GM19240 (cell line): ENCODE measurements around the gene CDK8.
"Not testable (repeated sequence)": the region's sequence is repeated elsewhere in the genome, so short reads cannot be mapped to it uniquely, and the experiment has no call there.

Source experiments
- DNase-seq: peaks from one replicate; pipeline ENCODE4 v3.0.0; 2011; ENCODE audit warnings: low spot score; ENCODE audit not compliant: insufficient read length

The CDK8 gene

DNA sequence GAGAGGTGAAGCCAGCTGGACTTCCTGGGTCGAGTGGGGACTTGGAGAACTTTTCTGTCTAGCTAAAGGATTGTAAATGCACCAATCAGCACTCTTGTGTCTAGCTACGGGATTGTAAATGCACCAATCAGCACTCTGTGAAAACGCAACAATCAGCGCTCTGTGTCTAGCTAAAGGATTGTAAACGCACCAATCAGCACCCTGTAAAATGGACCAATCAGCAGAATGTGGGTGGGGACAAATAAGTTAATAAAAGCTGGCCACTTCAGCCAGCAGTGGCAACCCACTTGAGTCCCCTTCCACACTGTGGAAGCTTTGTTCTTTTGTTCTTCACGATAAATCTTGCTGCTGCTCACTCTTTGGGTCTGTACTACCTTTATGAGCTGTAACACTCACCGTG lies 58.1 kb downstream of the CDK8 start:
- not testable (repeated sequence) for DNase-seq

DNA sequence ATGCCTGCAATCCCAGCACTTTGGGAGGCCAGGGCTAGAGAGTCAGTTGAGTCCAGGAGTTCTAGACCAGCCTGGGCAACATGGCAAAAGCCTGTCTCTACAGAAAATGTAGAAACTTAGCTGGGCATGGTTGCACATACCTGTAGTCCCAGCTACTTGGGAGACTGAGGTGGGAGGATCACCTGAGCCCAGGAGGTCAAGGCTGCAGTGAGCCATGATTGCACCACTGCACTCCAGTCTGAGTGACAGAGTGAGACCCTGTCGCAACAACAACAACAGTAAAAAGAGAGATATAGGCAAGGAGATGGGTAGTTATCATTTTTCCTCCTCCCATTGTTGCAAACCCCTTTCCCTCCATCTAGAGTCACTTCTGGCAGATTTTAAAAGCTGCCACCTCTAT lies 62.2 kb downstream of the CDK8 start:
- DNase-seq, result not testable (repeated sequence)

- DNase-seq, result no peak
These were observed 66.8 kb downstream of the CDK8 start for GRCh38 chr13:26320766-26321165.

DNA sequence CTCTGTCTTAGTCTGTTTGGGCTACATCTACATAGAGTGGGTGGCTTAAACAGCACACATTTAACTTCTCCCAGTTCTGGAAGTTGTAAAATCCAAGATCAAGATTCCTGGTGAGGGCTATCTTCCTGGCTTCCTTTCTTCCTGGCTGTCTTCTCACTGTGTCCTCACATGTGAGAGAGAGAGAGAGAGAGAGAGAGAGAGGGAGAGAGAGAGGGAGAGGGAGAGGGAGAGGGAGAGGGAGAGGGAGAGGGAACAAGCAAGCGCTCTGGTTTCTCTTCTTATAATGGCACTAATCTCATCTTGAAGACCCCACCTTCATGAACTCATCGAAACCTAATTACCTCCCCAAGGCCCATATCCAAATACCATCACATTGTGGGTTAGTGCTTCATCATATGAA lies 69.2 kb downstream of the CDK8 start:
- no peak for DNase-seq

DNA sequence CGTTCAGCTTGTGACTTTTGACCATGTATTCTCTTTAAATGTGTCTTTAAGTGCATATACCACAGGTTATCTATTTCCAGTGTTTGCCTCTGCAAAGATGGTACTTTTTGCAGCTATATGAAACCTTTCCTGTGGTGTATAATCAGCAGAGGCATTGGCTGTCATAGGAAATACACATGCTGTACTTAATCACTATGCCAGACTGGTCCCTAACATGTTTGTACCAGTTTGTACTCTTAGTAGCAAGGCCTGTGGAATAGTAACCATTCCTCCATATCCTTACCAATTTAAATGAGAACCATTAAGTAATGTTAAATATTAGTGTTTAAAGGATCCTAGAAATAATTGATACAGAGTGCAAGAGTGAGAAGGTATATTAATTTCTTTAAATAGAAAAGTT lies 69.8 kb downstream of the CDK8 start:
- no peak for DNase-seq

DNA sequence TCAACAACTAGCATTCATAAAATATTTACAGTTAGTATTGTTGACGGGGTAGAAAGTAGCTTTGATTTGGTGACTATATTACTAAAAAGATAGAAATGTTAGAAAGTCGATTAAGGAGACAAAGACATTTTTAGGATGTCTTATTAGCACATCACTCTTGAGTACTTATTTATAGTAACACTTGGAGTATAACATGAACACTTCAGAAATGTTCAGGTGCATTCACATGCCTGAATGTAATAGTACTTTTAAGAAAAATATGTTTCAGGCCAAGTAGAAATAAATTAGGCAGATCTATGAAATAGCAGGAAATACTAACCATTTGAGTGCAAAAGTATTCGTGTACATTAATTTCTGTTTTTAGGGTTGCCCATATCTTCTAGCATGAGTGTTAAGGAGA lies 70.4 kb downstream of the CDK8 start:
- DNase-seq, result no peak

- DNase-seq, result no peak
These were observed 70.9 kb downstream of the CDK8 start for GRCh38 chr13:26324867-26325266.

DNA sequence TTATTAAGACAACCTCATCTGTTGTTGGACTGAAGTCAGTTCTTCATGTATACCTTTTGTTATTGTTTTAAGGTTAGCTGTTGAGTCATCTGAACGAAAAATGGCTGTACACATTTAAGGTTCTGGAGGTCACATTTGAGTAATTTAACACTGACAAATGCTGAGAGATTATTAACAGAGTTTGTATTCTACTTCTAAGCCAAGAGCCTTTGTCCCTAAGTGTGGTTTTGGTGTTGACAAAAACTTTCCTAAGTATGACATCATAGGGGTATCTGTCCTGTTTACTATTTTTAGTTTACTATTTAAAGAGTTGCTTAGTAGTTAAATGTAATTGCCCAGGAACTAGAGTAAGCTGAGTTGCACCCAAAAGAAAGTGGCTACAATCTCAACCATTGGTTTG lies 71.9 kb downstream of the CDK8 start:
- no peak for DNase-seq

- no peak for DNase-seq
These were observed 72.6 kb downstream of the CDK8 start for GRCh38 chr13:26326562-26326961.

- DNase-seq, result no peak
These were observed 74.2 kb downstream of the CDK8 start for GRCh38 chr13:26327940-26328725.

DNA sequence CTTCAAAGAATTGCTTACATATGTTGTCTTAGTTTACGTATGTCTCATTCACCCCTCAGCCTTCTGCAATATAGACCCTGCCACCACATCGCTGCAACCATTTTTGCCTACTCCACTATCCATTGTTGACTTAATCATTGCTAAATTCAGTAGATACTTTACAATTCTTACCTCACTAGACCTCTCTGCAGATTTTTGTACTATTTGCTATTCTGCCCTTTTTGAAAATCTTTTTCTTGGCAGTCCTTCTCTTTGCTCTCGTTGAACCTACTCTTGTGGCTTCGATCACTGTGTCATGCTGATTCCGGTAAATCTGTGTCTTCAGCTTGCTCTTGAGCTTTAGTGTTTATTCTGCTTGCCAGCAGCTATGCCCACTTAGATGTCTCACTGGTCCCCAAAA lies 81.2 kb downstream of the CDK8 start:
- DNase-seq, result no peak

- DNase-seq, result no peak
These were observed 86.9 kb downstream of the CDK8 start for GRCh38 chr13:26340807-26341206.

DNA sequence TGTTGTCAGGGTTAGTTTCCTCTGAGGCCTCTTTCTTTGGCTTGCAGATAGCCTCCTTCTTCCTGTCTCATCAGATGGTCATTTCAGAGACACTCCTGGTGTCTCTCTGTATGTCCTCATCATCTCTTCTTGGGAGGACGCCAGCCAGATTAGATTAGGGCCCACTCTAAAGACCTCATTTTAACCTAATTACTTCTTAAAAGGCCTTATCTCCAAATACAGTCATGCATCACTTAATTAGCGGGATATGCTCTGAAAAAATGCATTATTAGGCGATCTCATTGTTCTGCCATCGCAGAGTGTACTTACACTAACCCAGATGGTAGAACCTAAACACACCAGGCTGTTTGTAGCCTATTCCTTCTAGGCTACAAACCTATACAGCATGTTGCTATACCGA lies 89.0 kb downstream of the CDK8 start:
- no peak for DNase-seq

GRCh38 chr13:26343816-26344215 lies 89.9 kb downstream of the CDK8 start:
- no peak for DNase-seq

GRCh38 chr13:26344980-26345379 lies 91.1 kb downstream of the CDK8 start:
- no peak for DNase-seq

- DNase-seq, result no peak
These were observed 95.0 kb downstream of the CDK8 start for GRCh38 chr13:26348966-26349365.

GRCh38 chr13:26362261-26362660 lies 108.3 kb downstream of the CDK8 start:
- no peak for DNase-seq

- DNase-seq, result no peak
These were observed 116.6 kb downstream of the CDK8 start for GRCh38 chr13:26370553-26370952.

DNA sequence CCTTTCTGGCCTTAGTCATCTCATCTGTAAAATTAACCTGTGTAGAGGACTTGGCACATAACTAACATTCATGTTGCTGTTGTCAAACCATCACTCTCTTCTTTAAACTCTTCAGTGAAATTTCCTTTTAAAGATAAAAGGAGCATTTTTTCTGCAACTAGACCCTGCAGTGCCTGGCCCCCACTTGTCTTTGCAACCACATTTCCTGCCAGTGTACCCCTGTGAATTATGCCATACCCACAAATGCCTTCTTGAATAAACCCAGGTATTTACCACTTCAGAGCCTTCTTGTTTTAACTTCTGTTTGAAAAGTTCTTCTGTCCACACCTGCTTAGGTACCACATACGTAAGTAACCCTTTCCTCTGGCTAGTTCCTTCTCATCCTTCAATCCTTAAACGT lies 118.8 kb downstream of the CDK8 start:
- DNase-seq, result no peak

DNA sequence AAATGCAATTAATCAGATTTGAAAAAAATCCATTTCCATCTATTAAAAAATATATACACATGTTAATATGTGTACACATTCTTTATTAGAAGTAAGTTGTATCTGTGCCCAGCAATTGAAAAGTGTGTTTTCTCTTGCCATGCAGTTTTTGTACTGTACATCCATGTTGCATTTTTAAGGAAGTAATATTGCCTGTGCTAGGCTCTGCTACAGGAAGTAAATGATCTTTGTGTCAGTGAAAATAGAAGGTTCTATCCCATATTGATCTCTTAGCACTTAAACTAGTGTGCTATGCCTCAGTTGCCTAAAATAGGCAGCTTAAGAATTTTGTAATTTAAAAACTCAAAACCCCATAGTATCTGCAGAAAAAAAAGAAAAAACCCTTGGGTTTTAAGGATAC lies 122.5 kb downstream of the CDK8 start:
- no peak for DNase-seq

- DNase-seq, result no peak
These were observed 123.1 kb downstream of the CDK8 start for GRCh38 chr13:26377038-26377437.

DNA sequence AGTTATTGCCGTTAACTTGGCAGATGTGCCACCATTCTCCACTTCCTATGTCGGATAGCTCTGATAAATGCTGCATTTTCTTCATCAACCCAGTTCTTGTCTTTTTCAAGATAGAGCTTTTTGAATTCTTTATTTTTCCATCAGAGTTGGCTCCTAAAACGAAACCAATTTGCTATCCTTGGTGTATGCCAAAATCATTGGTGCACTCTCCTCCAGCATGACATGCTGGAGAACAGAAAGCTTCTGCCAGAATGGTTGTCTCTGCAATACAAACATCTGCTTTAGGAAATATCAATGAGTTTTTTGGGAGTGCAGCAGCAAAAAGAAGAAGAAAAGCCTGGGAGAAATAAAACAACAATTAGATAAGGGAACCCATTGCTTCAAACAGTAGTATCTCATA lies 124.2 kb downstream of the CDK8 start:
- no peak for DNase-seq

- DNase-seq, result no peak
These were observed 125.9 kb downstream of the CDK8 start for GRCh38 chr13:26379831-26380230.

- no peak for DNase-seq
These were observed 127.0 kb downstream of the CDK8 start for GRCh38 chr13:26380930-26381329.
